ENCODE results near the gene SERPINA6. TPM values are rescaled to one million over a fixed set of nuclear protein-coding genes. Genes with fewer than 3 reads are reported as not detected.

Gene SERPINA6
- total RNA-seq, 1 donor from 2014 or later = not detected

Other genes with a start within 250 kb of the SERPINA6 start
- 206 TPM in 2 replicates for gene DDX24, start 242.1 kb downstream of the SERPINA6 start, total RNA-seq
- 28.4 and 30.8 TPM in 2 replicates for gene IFI27L1, start 242.0 kb downstream of the SERPINA6 start, total RNA-seq
- 1,022 and 1,408 TPM in 2 replicates for gene IFI27, start 212.6 kb downstream of the SERPINA6 start, total RNA-seq
- 63.9 and 79.9 TPM in 2 replicates for gene IFI27L2, start 193.7 kb downstream of the SERPINA6 start, total RNA-seq
- gene PPP4R4, start 149.0 kb downstream of the SERPINA6 start, total RNA-seq = 6.0 and 7.5 TPM in 2 replicates
- not detected in 2 replicates for gene SERPINA10, start 30.1 kb downstream of the SERPINA6 start, total RNA-seq
- gene SERPINA2, start 43.4 kb upstream of the SERPINA6 start, total RNA-seq = not detected in 2 replicates
- gene SERPINA1, start 65.3 kb upstream of the SERPINA6 start, total RNA-seq = 0.98 and 1.3 TPM in 2 replicates
- 0.14 TPM in 1 of 2 replicates, not detected in the other for gene SERPINA11, start 129.5 kb upstream of the SERPINA6 start, total RNA-seq
- gene SERPINA9, start 152.9 kb upstream of the SERPINA6 start, total RNA-seq = 0.22 TPM in 1 of 2 replicates, not detected in the other
- not detected in 2 replicates for gene SERPINA12, start 186.1 kb upstream of the SERPINA6 start, total RNA-seq
- not detected in 2 replicates for gene SERPINA4, start 238.1 kb upstream of the SERPINA6 start, total RNA-seq

All from astrocyte (in vitro differentiated cells and primary cell).